Stimulated activated naive B cell treated with anti-CD40 and anti-IgM and Interleukin-4, amounts not matched to agents 10 μg/mL and 1 μg/mL and 100 μg/mL, for 72 hours (primary cell): ENCODE measurements around the gene ANKRD2.
"Not testable (repeated sequence)": the region's sequence is repeated elsewhere in the genome, so short reads cannot be mapped to it uniquely, and the experiment has no call there.

Experiments used
- ATAC-seq, 2 donors: fragments of 150-1000 bp; cut with Tn5 transposase; replicated peaks; 2 replicates each; pipeline ENCODE4 v1.10.0; 2021; ENCODE audit warnings: moderate library complexity in 1 of 2
- DNase-seq: peaks from one replicate; pipeline ENCODE4 v3.0.0; 2021
- H3K27ac Mint-ChIP-seq: one replicate; pipeline ENCODE4 v1.8.0; 2022; ENCODE audit warnings: mild to moderate bottlenecking, mixed read lengths
- H3K27me3 Mint-ChIP-seq, 2 donors: one replicate each; pipeline ENCODE4 v1.8.0; 2022; ENCODE audit warnings: mixed read lengths in 2 of 2
- H3K36me3 Mint-ChIP-seq, 2 donors: one replicate each; pipeline ENCODE4 v1.8.0; 2022; ENCODE audit warnings: mixed read lengths in 2 of 2, mild to moderate bottlenecking in 1 of 2
- H3K4me1 Mint-ChIP-seq, 2 donors: one replicate each; pipeline ENCODE4 v1.8.0; 2022; ENCODE audit warnings: mixed read lengths in 2 of 2, mild to moderate bottlenecking in 1 of 2
- H3K4me3 Mint-ChIP-seq, 2 donors: one replicate each; pipeline ENCODE4 v1.8.0; 2022; ENCODE audit warnings: mild to moderate bottlenecking in 2 of 2, mixed read lengths in 2 of 2, moderate library complexity in 1 of 2
- H3K9me3 Mint-ChIP-seq, 2 donors: one replicate each; pipeline ENCODE4 v1.8.0; 2022; ENCODE audit warnings: mixed read lengths in 2 of 2, mild to moderate bottlenecking in 1 of 2

ANKRD2 gene

GRCh38 chr10:97554336-97554735 lies 18.2 kb upstream of the ANKRD2 start:
- H3K4me3 Mint-ChIP-seq, H3K9me3 Mint-ChIP-seq, H3K27me3 Mint-ChIP-seq, H3K27ac Mint-ChIP-seq, DNase-seq, ATAC-seq, H3K36me3 Mint-ChIP-seq, H3K4me1 Mint-ChIP-seq: not testable (repeated sequence)

- not testable (repeated sequence) for H3K27me3 Mint-ChIP-seq, H3K9me3 Mint-ChIP-seq, H3K4me3 Mint-ChIP-seq, H3K4me1 Mint-ChIP-seq, H3K36me3 Mint-ChIP-seq, ATAC-seq, H3K27ac Mint-ChIP-seq, DNase-seq
Observed at GRCh38 chr10:97555541-97555940, 17.0 kb upstream of the ANKRD2 start.

GRCh38 chr10:97560731-97561381 lies 11.7 kb upstream of the ANKRD2 start:
- H3K4me1 Mint-ChIP-seq, ATAC-seq, H3K9me3 Mint-ChIP-seq, H3K27ac Mint-ChIP-seq, H3K27me3 Mint-ChIP-seq, H3K4me3 Mint-ChIP-seq, DNase-seq, H3K36me3 Mint-ChIP-seq: not testable (repeated sequence)

- H3K27ac Mint-ChIP-seq, H3K4me3 Mint-ChIP-seq, ATAC-seq, H3K36me3 Mint-ChIP-seq, H3K9me3 Mint-ChIP-seq, H3K4me1 Mint-ChIP-seq, H3K27me3 Mint-ChIP-seq, DNase-seq: not testable (repeated sequence)
Observed at GRCh38 chr10:97561386-97562077, 11.0 kb upstream of the ANKRD2 start.

- H3K4me1 Mint-ChIP-seq, H3K36me3 Mint-ChIP-seq, ATAC-seq, H3K9me3 Mint-ChIP-seq, H3K4me3 Mint-ChIP-seq, DNase-seq, H3K27ac Mint-ChIP-seq, H3K27me3 Mint-ChIP-seq: not testable (repeated sequence)
Observed at GRCh38 chr10:97562329-97562728, 10.2 kb upstream of the ANKRD2 start.

GRCh38 chr10:97563337-97563736 lies 9.2 kb upstream of the ANKRD2 start:
- Mint-ChIP-seq H3K27me3 (no peaks in the 10 kb centered on the region), H3K9me3 (peaks cover 0 to 2% of the 10 kb centered on the region in 2 donors), H3K4me1 (no peaks in the 10 kb centered on the region), H3K4me3 (no peak overlapping the region), H3K36me3 (peaks cover 0 to 1% of the 10 kb centered on the region in 2 donors), H3K27ac (no peak overlapping the region)
- no peak for DNase-seq
- ATAC-seq = no peak

- ATAC-seq (no peak), DNase-seq (no peak)
- Mint-ChIP-seq H3K27ac (no peak overlapping the region), H3K27me3 (no peaks in the 10 kb centered on the region), H3K4me3 (no peak overlapping the region), H3K9me3 (peaks cover 0 to 2% of the 10 kb centered on the region in 2 donors), H3K4me1 (no peaks in the 10 kb centered on the region), H3K36me3 (peaks cover 0 to 1% of the 10 kb centered on the region in 2 donors)
Observed at GRCh38 chr10:97564776-97565175, 7.8 kb upstream of the ANKRD2 start.

- Mint-ChIP-seq H3K27ac (no peak overlapping the region), H3K27me3 (no peaks in the 10 kb centered on the region), H3K4me1 (no peaks in the 10 kb centered on the region), H3K36me3 (no peaks in the 10 kb centered on the region), H3K4me3 (no peak overlapping the region), H3K9me3 (peaks cover 0 to 2% of the 10 kb centered on the region in 2 donors)
- ATAC-seq = no peak
- no peak for DNase-seq
Observed at GRCh38 chr10:97566336-97566996, 6.1 kb upstream of the ANKRD2 start.

- no peaks in the 10 kb centered on the region for H3K9me3 Mint-ChIP-seq
- H3K4me1 Mint-ChIP-seq = peaks cover 0 to 2% of the 10 kb centered on the region in 2 donors
- no peaks in the 10 kb centered on the region for H3K36me3 Mint-ChIP-seq
- H3K27ac Mint-ChIP-seq = no peak overlapping the region
- peaks cover 0 to 2% of the 10 kb centered on the region in 2 donors for H3K27me3 Mint-ChIP-seq
- DNase-seq (no peak), ATAC-seq (no peak)
- no peak overlapping the region for H3K4me3 Mint-ChIP-seq
Observed at GRCh38 chr10:97567891-97568290, 4.7 kb upstream of the ANKRD2 start.

GRCh38 chr10:97570146-97570788 lies 2.3 kb upstream of the ANKRD2 start:
- Mint-ChIP-seq H3K27ac (no peak overlapping the region), H3K4me1 (peaks cover 0 to 2% of the 10 kb centered on the region in 2 donors), H3K9me3 (no peaks in the 10 kb centered on the region), H3K4me3 (no peak overlapping the region), H3K36me3 (peaks cover 0 to 3% of the 10 kb centered on the region in 2 donors), H3K27me3 (peaks cover 0 to 7% of the 10 kb centered on the region in 2 donors)
- ATAC-seq (no peak), DNase-seq (no peak)

GRCh38 chr10:97570789-97571471 lies 1.6 kb upstream of the ANKRD2 start:
- Mint-ChIP-seq H3K4me3 (no peak overlapping the region), H3K9me3 (no peaks in the 10 kb centered on the region), H3K27ac (no peak overlapping the region), H3K36me3 (peaks cover 0 to 3% of the 10 kb centered on the region in 2 donors), H3K4me1 (peaks cover under 1 to 2% of the 10 kb centered on the region in 2 donors), H3K27me3 (peaks cover 0 to 7% of the 10 kb centered on the region in 2 donors)
- DNase-seq = no peak
- no peak for ATAC-seq

- Mint-ChIP-seq H3K9me3 (no peaks in the 10 kb centered on the region), H3K27ac (no peak overlapping the region), H3K27me3 (peaks cover 0 to 7% of the 10 kb centered on the region in 2 donors), H3K4me1 (peaks cover 2 to 4% of the 10 kb centered on the region in 2 donors), H3K36me3 (peaks cover 0 to 3% of the 10 kb centered on the region in 2 donors), H3K4me3 (no peak overlapping the region)
- DNase-seq (no peak), ATAC-seq (no peak)
Observed at GRCh38 chr10:97571622-97572021, 957 bp upstream of the ANKRD2 start.

- H3K27ac Mint-ChIP-seq = no peak overlapping the region
- peaks cover 2 to 4% of the 10 kb centered on the region in 2 donors for H3K4me1 Mint-ChIP-seq
- peaks cover 0 to 13% of the 10 kb centered on the region in 2 donors for H3K27me3 Mint-ChIP-seq
- no peak for DNase-seq
- no peak overlapping the region for H3K4me3 Mint-ChIP-seq
- no peaks in the 10 kb centered on the region for H3K9me3 Mint-ChIP-seq
- ATAC-seq = no peak
- peaks cover 0 to 3% of the 10 kb centered on the region in 2 donors for H3K36me3 Mint-ChIP-seq
Observed at GRCh38 chr10:97573021-97573420, 442 bp downstream of the ANKRD2 start.

- H3K4me1 Mint-ChIP-seq = peaks cover 2 to 4% of the 10 kb centered on the region in 2 donors
- ATAC-seq = no peak
- DNase-seq = no peak
- peaks cover 0 to 13% of the 10 kb centered on the region in 2 donors for H3K27me3 Mint-ChIP-seq
- no peak overlapping the region for H3K27ac Mint-ChIP-seq
- H3K4me3 Mint-ChIP-seq = no peak overlapping the region
- H3K9me3 Mint-ChIP-seq = no peaks in the 10 kb centered on the region
- peaks cover 0 to 3% of the 10 kb centered on the region in 2 donors for H3K36me3 Mint-ChIP-seq
Observed at GRCh38 chr10:97573672-97574071, 1.1 kb downstream of the ANKRD2 start.
